HEK293T (cell line): ENCODE data around the gene RAD51B.

Source experiments
- CTCF ChIA-PET: fragments of 350-600 bp; formaldehyde crosslinking; extraction: SDS; loops from one replicate; lab custom pipeline; 2021; ENCODE audit warnings: antibody characterized with exemption, inconsistent platforms; lab: Yijun Ruan, JAX
- POLR2A ChIA-PET: fragments of 350-600 bp; formaldehyde crosslinking; extraction: SDS; loops from one replicate; lab custom pipeline; 2020; ENCODE audit warnings: antibody characterized with exemption, inconsistent platforms; lab: Yijun Ruan, JAX
- DNase-seq: peaks from one replicate; pipeline ENCODE4 v3.0.0; 2012; ENCODE audit warnings: mixed read lengths; ENCODE audit errors: extremely low spot score
- ARNT ChIP-seq: fragments of 450-650 bp; IDR thresholded peaks from 2 replicates; pipeline ENCODE4 v1.6.1; 2017; ENCODE audit warnings: mild to moderate bottlenecking
- BHLHE40 ChIP-seq: fragments of 450-650 bp; IDR thresholded peaks from 2 replicates; pipeline ENCODE4 v1.6.1; 2016; ENCODE audit warnings: mild to moderate bottlenecking, moderate library complexity, borderline replicate concordance
- CTBP1 ChIP-seq: fragments of 450-650 bp; IDR thresholded peaks from 2 replicates; pipeline ENCODE4 v1.6.1; 2016; ENCODE audit warnings: borderline replicate concordance
- ELF4 ChIP-seq: fragments of 450-650 bp; IDR thresholded peaks from 2 replicates; pipeline ENCODE4 v1.6.1; 2017; ENCODE audit warnings: antibody characterized with exemption
- FOXA1 ChIP-seq: fragments of 450-650 bp; IDR thresholded peaks from 2 replicates; pipeline ENCODE4 v1.6.1; 2016; ENCODE audit warnings: mild to moderate bottlenecking
- FOXK2 ChIP-seq: fragments of 450-650 bp; IDR thresholded peaks from 2 replicates; pipeline ENCODE4 v1.6.1; 2016; ENCODE audit warnings: mild to moderate bottlenecking
- FOXM1 ChIP-seq: fragments of 450-650 bp; IDR thresholded peaks from 2 replicates; pipeline ENCODE4 v1.6.1; 2017; ENCODE audit warnings: mild to moderate bottlenecking, borderline replicate concordance
- HDGF ChIP-seq: fragments of 450-650 bp; IDR thresholded peaks from 2 replicates; pipeline ENCODE4 v1.6.1; 2017; ENCODE audit warnings: antibody characterized with exemption, borderline replicate concordance
- L3MBTL2 ChIP-seq: fragments of 450-650 bp; conservative IDR thresholded peaks from 2 replicates; pipeline ENCODE4 v1.6.1; 2016; ENCODE audit warnings: mild to moderate bottlenecking
- LEF1 ChIP-seq: fragments of 450-650 bp; IDR thresholded peaks from 2 replicates; pipeline ENCODE4 v1.6.1; 2017; ENCODE audit warnings: mild to moderate bottlenecking, borderline replicate concordance
- NFRKB ChIP-seq: fragments of 450-650 bp; IDR thresholded peaks from 2 replicates; pipeline ENCODE4 v1.6.1; 2016; ENCODE audit warnings: mild to moderate bottlenecking, moderate library complexity
- PKNOX1 ChIP-seq: fragments of 450-650 bp; IDR thresholded peaks from 2 replicates; pipeline ENCODE4 v1.6.1; 2016
- SUZ12 ChIP-seq: fragments of 450-650 bp; IDR thresholded peaks from 2 replicates; pipeline ENCODE4 v1.6.1; 2016; ENCODE audit warnings: mild to moderate bottlenecking
- TARDBP ChIP-seq: fragments of 450-650 bp; IDR thresholded peaks from 2 replicates; pipeline ENCODE4 v1.6.1; 2016
- ZNF384 ChIP-seq: fragments of 450-650 bp; IDR thresholded peaks from 2 replicates; pipeline ENCODE4 v1.6.1; 2016

RAD51B gene

GRCh38 chr14:68165274-68165843 is 345.8 kb downstream of the RAD51B start:
- ChIA-PET CTCF (interaction anchor here (0.6 kb wide), 1 partner anchor 217 kb away, joined by 3 read pairs; no protein-coding TSS in a partner anchor), POLR2A (interaction anchor here (1.3 kb wide), 1 partner anchor 81 kb away, joined by 3 read pairs; no protein-coding TSS in a partner anchor)
- no peak for TF ChIP-seq LEF1
- no peak for TF ChIP-seq ARNT
- TF ChIP-seq CTBP1: no peak
- TF ChIP-seq FOXA1: no peak
- TF ChIP-seq L3MBTL2: no peak
- TF ChIP-seq ELF4: no peak
- no peak for TF ChIP-seq PKNOX1
- no peak for DNase-seq

- ChIA-PET POLR2A (no interaction called here), CTCF (no interaction called here)
- TF ChIP-seq FOXK2 (no peak), PKNOX1 (no peak), LEF1 (no peak), NFRKB (no peak), ARNT (no peak), FOXA1 (no peak), TARDBP (no peak), ELF4 (no peak), HDGF (no peak)
- no peak for DNase-seq
Observed at GRCh38 chr14:68166731-68167382, 347.3 kb downstream of the RAD51B start.

GRCh38 chr14:68167383-68168087 is 348.0 kb downstream of the RAD51B start:
- CTCF ChIA-PET: no interaction called here
- DNase-seq: no peak
- POLR2A ChIA-PET: no interaction called here
- TF ChIP-seq CTBP1 (0 out of 2 replicates have a peak, but pooled peaks have one; percentile 31), PKNOX1 (peak; percentile 81), HDGF (no peak), ARNT (no peak)

- DNase-seq: no peak
- TF ChIP-seq ARNT (no peak), CTBP1 (peak; percentile 51; the same call in 1 of the 2 replicates), L3MBTL2 (no peak), HDGF (no peak), ZNF384 (peak; percentile 44; the same call in 1 of the 2 replicates), PKNOX1 (peak; percentile 95)
- POLR2A ChIA-PET: no interaction called here
- CTCF ChIA-PET: no interaction called here
Observed at GRCh38 chr14:68168460-68169109, 349.0 kb downstream of the RAD51B start.

- POLR2A ChIA-PET: interaction anchor here (0.6 kb wide), 1 partner anchor 35 kb away, joined by 3 read pairs; no protein-coding TSS in a partner anchor
- no peak for DNase-seq
- CTCF ChIA-PET: no interaction called here
- TF ChIP-seq SUZ12 (no peak), CTBP1 (no peak), PKNOX1 (no peak), HDGF (no peak), ZNF384 (no peak), BHLHE40 (no peak), LEF1 (no peak), FOXK2 (no peak), TARDBP (no peak), FOXM1 (no peak), L3MBTL2 (no peak)
Observed at GRCh38 chr14:68172216-68172615, 352.6 kb downstream of the RAD51B start.
